Right atrium auricular region (tissue), 2 donors: Measurements from ENCODE around the gene PTBP3. TPM values are rescaled to one million over a fixed set of nuclear protein-coding genes. Genes with fewer than 3 reads are reported as not detected.
"Not testable (repeated sequence)": the region's sequence is repeated elsewhere in the genome, so short reads cannot be mapped to it uniquely, and the experiment has no call there.

Experiments used
- DNase-seq: peaks from one replicate; pipeline ENCODE4 v3.0.0-alpha.2; 2019; ENCODE audit warnings: low spot score
- H3K27ac ChIP-seq, 2 donors: fragments of 200-600 bp; sonication (generic); 1 replicate in 1 of 2; 2 replicates in 1 of 2; pipeline ENCODE4 v1.5.1; 2016 to 2019
- H3K27me3 ChIP-seq, 2 donors: fragments of 200-600 bp; sonication (generic); one replicate each; pipeline versions ENCODE4 v1.5.1 to v1.6.0; 2017 to 2019
- H3K36me3 ChIP-seq: fragments of 200-600 bp; sonication (generic); one replicate; pipeline ENCODE4 v1.5.1; 2016
- H3K4me1 ChIP-seq, 2 donors: fragments of 200-600 bp; sonication (generic); one replicate each; pipeline versions ENCODE4 v1.5.1 to v1.6.0; 2017 to 2019
- H3K4me3 ChIP-seq, 2 donors: fragments of 200-600 bp; sonication (generic); 1 replicate in 1 of 2; 2 replicates in 1 of 2; pipeline ENCODE4 v1.5.1; 2017 to 2019; ENCODE audit warnings: mild to moderate bottlenecking in 1 of 2, moderate library complexity in 1 of 2
- H3K9me3 ChIP-seq, 2 donors: fragments of 200-600 bp; sonication (generic); one replicate each; pipeline ENCODE4 v1.5.1; 2019
- CTCF ChIP-seq, 2 donors: fragments of 200-600 bp; sonication (generic); IDR thresholded peaks; one replicate each; pipeline ENCODE4 v1.5.1; 2019; ENCODE audit warnings: antibody characterized with exemption in 2 of 2
- total RNA-seq, 2 donors: library from RNA; depleted of rRNA; stranded (reverse); fragments of >200 nt; gene quantifications; one replicate each; pipeline ENCODE4 v1.1.0, GENCODE V29; 2016

PTBP3 gene
- total RNA-seq, 2 donors from 2014 or later = 11.6 to 18.2 TPM

DNA sequence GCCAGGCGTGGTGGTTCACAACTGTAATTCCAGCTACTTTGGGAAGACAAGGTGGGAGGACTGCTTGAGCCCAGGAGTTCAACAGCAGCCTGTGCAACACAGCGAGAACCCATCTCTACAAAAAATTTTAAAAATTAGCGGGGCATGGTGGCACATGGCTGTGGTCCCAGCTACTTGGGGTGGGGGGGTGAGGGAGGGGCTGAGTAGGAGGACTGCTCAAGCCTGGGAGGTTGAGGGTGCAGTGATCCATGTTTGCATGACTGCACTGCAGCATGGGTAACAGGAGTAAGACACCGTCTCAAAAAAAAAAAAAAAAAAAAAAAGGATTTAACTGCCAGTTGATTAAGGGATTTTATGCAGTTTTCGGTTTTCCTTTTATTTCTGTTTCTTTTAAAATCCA lies 65.0 kb downstream of the PTBP3 start:
- H3K4me1 ChIP-seq = no peaks in the 10 kb centered on the region
- no peak overlapping the region for H3K27ac ChIP-seq
- no peaks in the 10 kb centered on the region for H3K9me3 ChIP-seq
- DNase-seq = no peak
- peaks cover 9% of the 10 kb centered on the region for H3K36me3 ChIP-seq
- no peak overlapping the region for H3K4me3 ChIP-seq
- no peak for TF ChIP-seq CTCF (IDR thresholded peaks at IDR 0.05)
- H3K27me3 ChIP-seq = no peaks in the 10 kb centered on the region

DNA sequence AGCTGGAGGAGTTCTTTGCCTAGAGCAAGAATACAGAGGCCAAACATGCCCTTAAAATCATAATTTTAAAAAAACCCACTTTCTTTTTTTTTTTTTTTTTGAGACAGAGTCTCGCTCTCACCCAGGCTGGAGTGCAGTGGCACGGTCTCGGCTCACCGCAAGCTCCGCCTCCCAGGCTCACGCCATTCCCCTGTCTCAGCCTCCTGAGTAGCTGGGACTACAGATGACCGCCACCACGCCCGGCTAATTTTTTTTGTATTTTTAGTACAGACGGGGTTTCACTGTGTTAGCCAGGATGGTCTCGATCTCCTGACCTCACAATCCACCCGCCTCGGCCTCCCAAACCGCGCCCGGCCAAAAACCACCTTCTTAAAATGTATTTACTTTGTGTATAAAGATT lies 66.3 kb downstream of the PTBP3 start:
- H3K27me3 ChIP-seq, H3K4me3 ChIP-seq, H3K4me1 ChIP-seq, H3K9me3 ChIP-seq, H3K27ac ChIP-seq, DNase-seq, H3K36me3 ChIP-seq: not testable (repeated sequence)

DNA sequence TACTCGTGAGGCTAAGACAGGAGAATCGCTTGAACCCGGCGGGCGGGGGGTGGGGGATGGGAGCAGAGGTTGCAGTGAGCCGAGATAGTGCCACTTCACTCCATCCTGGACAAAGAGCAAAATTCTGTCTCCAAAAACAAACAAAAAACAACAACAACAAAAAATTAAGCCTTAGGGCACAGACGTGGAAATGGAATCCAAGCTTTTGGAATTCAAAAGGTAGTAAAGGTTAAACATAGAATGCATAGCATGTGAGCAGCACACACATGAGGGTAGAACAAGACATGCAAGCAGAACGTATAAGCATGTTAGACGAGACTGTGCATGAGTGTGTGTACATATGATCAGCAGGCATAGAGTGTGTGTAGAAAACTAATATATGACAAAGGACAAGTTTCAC lies 68.0 kb downstream of the PTBP3 start:
- Histone ChIP-seq H3K4me1 (no peaks in the 10 kb centered on the region), H3K36me3 (no peaks in the 10 kb centered on the region), H3K27me3 (no peaks in the 10 kb centered on the region), H3K4me3 (no peak overlapping the region), H3K9me3 (no peaks in the 10 kb centered on the region), H3K27ac (no peak overlapping the region)
- DNase-seq = no peak
- no peak for TF ChIP-seq CTCF (IDR thresholded peaks at IDR 0.05)

GRCh38 chr9:112262577-112262976 lies 70.8 kb downstream of the PTBP3 start:
- no peak overlapping the region for H3K27ac ChIP-seq
- no peaks in the 10 kb centered on the region for H3K9me3 ChIP-seq
- no peak for DNase-seq
- no peak for TF ChIP-seq CTCF (IDR thresholded peaks at IDR 0.05)
- no peaks in the 10 kb centered on the region for H3K27me3 ChIP-seq
- H3K4me1 ChIP-seq = no peaks in the 10 kb centered on the region
- H3K4me3 ChIP-seq = no peak overlapping the region
- no peaks in the 10 kb centered on the region for H3K36me3 ChIP-seq

DNA sequence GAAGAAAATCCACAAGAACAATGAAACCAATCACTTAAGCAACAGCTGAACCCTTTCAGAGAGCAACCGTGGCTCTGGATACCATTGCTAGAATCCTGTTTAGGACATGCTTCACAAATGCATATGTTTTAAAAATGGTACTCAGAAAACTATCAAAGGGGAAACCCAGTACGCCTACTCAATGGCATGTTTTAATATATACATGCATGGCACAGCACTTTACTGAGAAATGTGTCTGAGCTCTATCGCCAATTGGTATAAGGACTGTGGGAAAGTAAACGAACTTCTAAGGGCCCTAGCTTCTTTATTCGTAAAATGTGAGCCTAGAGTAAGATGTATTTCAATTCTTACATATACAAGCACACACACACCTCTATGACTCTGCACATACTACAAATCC lies 72.3 kb downstream of the PTBP3 start:
- TF ChIP-seq CTCF (IDR thresholded peaks at IDR 0.05) = no peak
- DNase-seq = no peak
- Histone ChIP-seq H3K4me3 (no peak overlapping the region), H3K36me3 (no peaks in the 10 kb centered on the region), H3K27ac (no peak overlapping the region), H3K9me3 (no peaks in the 10 kb centered on the region), H3K27me3 (no peaks in the 10 kb centered on the region), H3K4me1 (no peaks in the 10 kb centered on the region)

GRCh38 chr9:112258106-112258505 lies 75.3 kb downstream of the PTBP3 start:
- Histone ChIP-seq H3K9me3 (no peaks in the 10 kb centered on the region), H3K36me3 (no peaks in the 10 kb centered on the region)

More at GRCh38 chr9:112258106-112258505, 75.3 kb downstream of the PTBP3 start:
- Histone ChIP-seq H3K27ac (no peak overlapping the region), H3K27me3 (no peaks in the 10 kb centered on the region), H3K4me3 (no peak overlapping the region), H3K4me1 (no peaks in the 10 kb centered on the region)
- no peak for DNase-seq
- TF ChIP-seq CTCF (IDR thresholded peaks at IDR 0.05) = no peak
